ENCODE results near the gene OR13C5. TPM values are rescaled to one million over a fixed set of nuclear protein-coding genes. Genes with fewer than 3 reads are reported as not detected.
A peak's percentile ranks its signal among the peaks of the same experiment; 100 is the strongest.
"Not testable (repeated sequence)": the region's sequence is repeated elsewhere in the genome, so short reads cannot be mapped to it uniquely, and the experiment has no call there.

Gene OR13C5
- total and polyA plus RNA-seq, 2 experiments from 2014 or later = not detected

DNA sequence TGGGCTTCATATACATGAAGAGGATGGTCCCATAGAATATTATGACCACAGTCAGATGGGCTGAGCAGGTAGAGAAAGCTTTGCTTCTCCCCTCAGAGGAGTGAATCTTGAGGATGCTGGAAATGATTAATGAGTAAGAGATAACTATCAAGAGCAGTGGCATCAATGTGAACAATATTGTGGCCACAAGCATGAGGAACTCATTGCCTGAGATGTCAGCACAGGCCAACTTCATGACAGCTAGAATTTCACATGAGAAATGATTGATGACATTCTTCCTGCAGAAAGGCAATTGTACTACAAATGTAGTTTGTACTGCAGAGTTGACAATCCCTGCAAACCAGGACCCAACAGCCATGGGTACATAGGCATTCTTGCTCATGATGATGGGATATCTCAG lies 18.2 kb upstream of the OR13C5 start:
- no peak overlapping the region for H2AFZ ChIP-seq
- H3K9ac ChIP-seq = no peak overlapping the region
- TF ChIP-seq EZH2 (IDR thresholded peaks at IDR 0.05; ENCODE audit: insufficient read depth, poor library complexity, severe bottlenecking) = no peak
- TF ChIP-seq EZH2phosphoT487 (IDR thresholded peaks at IDR 0.05; ENCODE audit: insufficient read depth, low read depth) = no peak

GRCh38 chr9:104611213-104611612 lies 12.0 kb upstream of the OR13C5 start:
- Histone ChIP-seq H3K9ac (no peak overlapping the region), H2AFZ (no peak overlapping the region), H3K36me3 (ENCODE audit: low read depth) (no peaks in the 10 kb centered on the region), H3K9me3 (ENCODE audit: low read depth) (no peaks in the 10 kb centered on the region), H3K4me3 (no peak overlapping the region), H3F3A (ENCODE audit: insufficient read depth) (no peaks in the 10 kb centered on the region), H3K9me2 (ENCODE audit: insufficient read depth) (no peaks in the 10 kb centered on the region), H3K79me2 (ENCODE audit: insufficient read depth) (no peaks in the 10 kb centered on the region), H4K20me1 (ENCODE audit: insufficient read depth) (no peaks in the 10 kb centered on the region), H3K4me2 (ENCODE audit: unreplicated experiment) (no peak overlapping the region), H3K27me3 (replicated peaks; ENCODE audit: insufficient read depth) (no peaks in the 10 kb centered on the region), H3K27ac (no peak overlapping the region), H3K4me1 (ENCODE audit: insufficient read depth) (no peaks in the 10 kb centered on the region)
- in situ Hi-C loops (cut with MboI) = no loop called here
- WGBS, 2 experiments (ENCODE audit: low coverage in 1 of 2, low lambda C conversion rate in 2 of 2, missing lambda C conversion rate in 2 of 2) = 82 to 88% methylated on average over 2 of the region's 2 CpGs
- DNase-seq = no peak
- TF ChIP-seq EZH2phosphoT487 (IDR thresholded peaks at IDR 0.05; ENCODE audit: insufficient read depth, low read depth) = no peak
- no peak for TF ChIP-seq EZH2 (IDR thresholded peaks at IDR 0.05; ENCODE audit: insufficient read depth, poor library complexity, severe bottlenecking)

More for the DNA sequence above, 18.2 kb upstream of the OR13C5 start:
- in situ Hi-C loops (cut with MboI) = no loop called here
- Histone ChIP-seq H3K27ac (no peak overlapping the region), H3K27me3 (replicated peaks; ENCODE audit: insufficient read depth) (no peaks in the 10 kb centered on the region), H3K9me2 (ENCODE audit: insufficient read depth) (no peaks in the 10 kb centered on the region), H3K4me2 (ENCODE audit: unreplicated experiment) (no peak overlapping the region), H3K4me1 (ENCODE audit: insufficient read depth) (no peaks in the 10 kb centered on the region), H3K36me3 (ENCODE audit: low read depth) (no peaks in the 10 kb centered on the region), H4K20me1 (ENCODE audit: insufficient read depth) (no peaks in the 10 kb centered on the region), H3K4me3 (no peak overlapping the region), H3K9me3 (ENCODE audit: low read depth) (no peaks in the 10 kb centered on the region), H3K79me2 (ENCODE audit: insufficient read depth) (no peaks in the 10 kb centered on the region), H3F3A (ENCODE audit: insufficient read depth) (no peaks in the 10 kb centered on the region)
- no peak for DNase-seq

DNA sequence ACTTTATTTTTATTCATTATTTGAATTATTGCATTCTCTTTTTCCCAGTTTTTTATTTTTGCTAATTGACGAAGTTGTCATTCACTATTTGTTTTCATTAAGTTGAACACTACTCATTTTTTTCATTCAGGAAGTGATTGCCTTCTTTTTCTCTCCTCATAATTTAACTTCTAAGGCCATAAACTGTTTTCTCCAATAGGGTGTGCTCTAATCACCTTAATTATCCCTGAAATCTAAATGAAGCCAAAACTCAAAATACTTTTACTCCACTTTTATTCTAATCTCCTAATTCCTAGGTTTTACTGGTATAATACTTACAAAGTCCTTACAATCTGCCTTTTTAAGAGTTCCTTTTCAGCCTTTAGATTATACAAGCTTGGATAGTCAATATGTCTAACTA lies 9.1 kb upstream of the OR13C5 start:
- H3K4me2 ChIP-seq (ENCODE audit: unreplicated experiment) = no peak overlapping the region
- TF ChIP-seq EZH2phosphoT487 (IDR thresholded peaks at IDR 0.05; ENCODE audit: insufficient read depth, low read depth) (no peak), EZH2 (IDR thresholded peaks at IDR 0.05; ENCODE audit: insufficient read depth, poor library complexity, severe bottlenecking) (no peak)
- H3K27me3 ChIP-seq (replicated peaks; ENCODE audit: insufficient read depth) = no peaks in the 10 kb centered on the region
- H3K4me3 ChIP-seq = no peak overlapping the region
- H3K36me3 ChIP-seq (ENCODE audit: low read depth) = no peaks in the 10 kb centered on the region
- H3K79me2 ChIP-seq (ENCODE audit: insufficient read depth) = no peaks in the 10 kb centered on the region
- H3K4me1 ChIP-seq (ENCODE audit: insufficient read depth) = no peaks in the 10 kb centered on the region
- in situ Hi-C loops (cut with MboI) = no loop called here
- peak; percentile 19 for DNase-seq
- no peak overlapping the region for H3K9ac ChIP-seq
- no peaks in the 10 kb centered on the region for H3F3A ChIP-seq (ENCODE audit: insufficient read depth)
- WGBS, 2 experiments (ENCODE audit: low coverage in 1 of 2, low lambda C conversion rate in 2 of 2, missing lambda C conversion rate in 2 of 2) = 4 to 15% methylated on average over 1 of the region's 1 CpG
- no peak overlapping the region for H3K27ac ChIP-seq
- no peaks in the 10 kb centered on the region for H3K9me3 ChIP-seq (ENCODE audit: low read depth)
- no peaks in the 10 kb centered on the region for H4K20me1 ChIP-seq (ENCODE audit: insufficient read depth)
- H3K9me2 ChIP-seq (ENCODE audit: insufficient read depth) = no peaks in the 10 kb centered on the region
- H2AFZ ChIP-seq = no peak overlapping the region

DNA sequence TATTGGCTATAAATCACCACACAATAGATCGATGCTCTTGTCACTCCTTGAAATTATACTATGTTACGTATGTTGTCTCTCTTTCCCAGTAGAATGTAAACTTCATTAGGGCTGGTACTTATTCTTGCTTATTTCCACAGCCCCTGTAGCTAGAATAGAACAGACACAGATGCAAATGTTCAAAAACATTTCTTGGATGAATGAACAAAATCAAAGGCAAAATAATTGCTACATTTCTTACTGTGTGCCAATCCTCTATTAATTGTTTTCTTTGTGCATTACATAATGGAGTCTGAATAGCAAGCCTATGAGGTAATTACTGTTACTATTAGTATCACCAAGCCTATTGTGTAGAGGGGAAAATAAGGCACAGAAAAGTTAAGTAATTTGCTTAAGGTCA lies 6.9 kb upstream of the OR13C5 start:
- WGBS, 2 experiments (ENCODE audit: low coverage in 1 of 2, low lambda C conversion rate in 2 of 2, missing lambda C conversion rate in 2 of 2) = 22 to 27% methylated on average over 2 of the region's 2 CpGs
- no peaks in the 10 kb centered on the region for H3K9me2 ChIP-seq (ENCODE audit: insufficient read depth)
- in situ Hi-C loops (cut with MboI) = no loop called here

GRCh38 chr9:104605527-104605926 lies 6.3 kb upstream of the OR13C5 start, which contains the start of gene OR13C2:
Gene OR13C2, minus strand, starts transcription at chr9:104605627. Its CDS starts 0 bp downstream, at chr9:104605627.
- not testable (repeated sequence) for H3K27me3 ChIP-seq (replicated peaks; ENCODE audit: insufficient read depth)

More for the DNA sequence above, 6.9 kb upstream of the OR13C5 start:
- Histone ChIP-seq H3K4me1 (ENCODE audit: insufficient read depth) (no peaks in the 10 kb centered on the region), H3K4me2 (ENCODE audit: unreplicated experiment) (no peak overlapping the region), H3K27ac (no peak overlapping the region), H2AFZ (no peak overlapping the region), H3K79me2 (ENCODE audit: insufficient read depth) (no peaks in the 10 kb centered on the region), H3K36me3 (ENCODE audit: low read depth) (no peaks in the 10 kb centered on the region), H3F3A (ENCODE audit: insufficient read depth) (no peaks in the 10 kb centered on the region), H3K27me3 (replicated peaks; ENCODE audit: insufficient read depth) (no peaks in the 10 kb centered on the region), H3K9ac (no peak overlapping the region), H3K4me3 (no peak overlapping the region), H4K20me1 (ENCODE audit: insufficient read depth) (no peaks in the 10 kb centered on the region), H3K9me3 (ENCODE audit: low read depth) (no peaks in the 10 kb centered on the region)
- peak; percentile 3 for DNase-seq
- TF ChIP-seq EZH2phosphoT487 (IDR thresholded peaks at IDR 0.05; ENCODE audit: insufficient read depth, low read depth) (no peak), EZH2 (IDR thresholded peaks at IDR 0.05; ENCODE audit: insufficient read depth, poor library complexity, severe bottlenecking) (no peak)

More at GRCh38 chr9:104605527-104605926, 6.3 kb upstream of the OR13C5 start, which contains the start of gene OR13C2:
- H3K9me2 ChIP-seq (ENCODE audit: insufficient read depth); H3K4me3 ChIP-seq; DNase-seq; H3K9me3 ChIP-seq (ENCODE audit: low read depth); H3K4me1 ChIP-seq (ENCODE audit: insufficient read depth); H2AFZ ChIP-seq; H3F3A ChIP-seq (ENCODE audit: insufficient read depth); H3K27ac ChIP-seq; in situ Hi-C loops (cut with MboI); H3K4me2 ChIP-seq (ENCODE audit: unreplicated experiment); H4K20me1 ChIP-seq (ENCODE audit: insufficient read depth); H3K36me3 ChIP-seq (ENCODE audit: low read depth); H3K9ac ChIP-seq; H3K79me2 ChIP-seq (ENCODE audit: insufficient read depth): not testable (repeated sequence)
- 36 to 63% methylated on average over 1 of the region's 1 CpG for WGBS, 2 experiments (ENCODE audit: low coverage in 1 of 2, low lambda C conversion rate in 2 of 2, missing lambda C conversion rate in 2 of 2)
